Astrocyte of the hippocampus (primary cell): Measurements from ENCODE around the gene CNTN1.
"Not testable (repeated sequence)": the region's sequence is repeated elsewhere in the genome, so short reads cannot be mapped to it uniquely, and the experiment has no call there.

Source experiments
- DNase-seq: peaks from one replicate; pipeline ENCODE4 v3.0.0; 2011; ENCODE audit warnings: low read depth, low spot score

Gene CNTN1

GRCh38 chr12:41026151-41026550, 333.9 kb downstream of the CNTN1 start:
- DNase-seq, result no peak

- DNase-seq, result peak; percentile 24
These were observed 340.1 kb downstream of the CNTN1 start for GRCh38 chr12:41032386-41032785.

- peak; percentile 52 for DNase-seq
These were observed 342.4 kb downstream of the CNTN1 start for GRCh38 chr12:41034686-41035085.

- no peak for DNase-seq
These were observed 347.2 kb downstream of the CNTN1 start for GRCh38 chr12:41039461-41039860.

- DNase-seq, result no peak
These were observed 353.3 kb downstream of the CNTN1 start for GRCh38 chr12:41045509-41045908.

GRCh38 chr12:41049033-41049432, 356.8 kb downstream of the CNTN1 start:
- no peak for DNase-seq

- no peak for DNase-seq
These were observed 359.7 kb downstream of the CNTN1 start for GRCh38 chr12:41051954-41052353.

GRCh38 chr12:41052441-41052840, 360.2 kb downstream of the CNTN1 start:
- DNase-seq, result no peak

- DNase-seq, result no peak
These were observed 360.8 kb downstream of the CNTN1 start for GRCh38 chr12:41053046-41053445.

- peak; percentile 77 for DNase-seq
These were observed 363.8 kb downstream of the CNTN1 start for GRCh38 chr12:41055875-41056577.

- no peak for DNase-seq
These were observed 366.0 kb downstream of the CNTN1 start for GRCh38 chr12:41058266-41058665.

GRCh38 chr12:41061192-41061591, 369.0 kb downstream of the CNTN1 start:
- DNase-seq, result peak; percentile 75

GRCh38 chr12:41064411-41064810, 372.2 kb downstream of the CNTN1 start:
- no peak for DNase-seq

GRCh38 chr12:41067941-41068645, 375.9 kb downstream of the CNTN1 start:
- no peak for DNase-seq

- no peak for DNase-seq
These were observed 381.6 kb downstream of the CNTN1 start for GRCh38 chr12:41073633-41074472.

- DNase-seq, result no peak
These were observed 382.2 kb downstream of the CNTN1 start for GRCh38 chr12:41074473-41074769.

- DNase-seq, result no peak
These were observed 383.9 kb downstream of the CNTN1 start for GRCh38 chr12:41076114-41076513.

GRCh38 chr12:41081241-41081640, 389.0 kb downstream of the CNTN1 start:
- DNase-seq, result not testable (repeated sequence)

- DNase-seq, result no peak
These were observed 397.2 kb downstream of the CNTN1 start for GRCh38 chr12:41089438-41089837.

GRCh38 chr12:41092115-41092514, 399.9 kb downstream of the CNTN1 start:
- no peak for DNase-seq

GRCh38 chr12:41096797-41097196, 404.6 kb downstream of the CNTN1 start:
- DNase-seq, result no peak

- no peak for DNase-seq
These were observed 408.3 kb downstream of the CNTN1 start for GRCh38 chr12:41100572-41100971.

- no peak for DNase-seq
These were observed 409.6 kb downstream of the CNTN1 start for GRCh38 chr12:41101806-41102205.
